Transverse colon (tissue), 4 donors: ENCODE data around the gene S100A2. TPM values are rescaled to one million over a fixed set of nuclear protein-coding genes. Genes with fewer than 3 reads are reported as not detected.

Experiments used
- total RNA-seq, 4 donors: library from RNA; depleted of rRNA; stranded (reverse); fragments of >200 nt; gene quantifications; one replicate each; pipeline ENCODE4 v1.1.0, GENCODE V29; 2016

Gene S100A2
- total RNA-seq, 4 donors from 2014 or later, result 2.2 TPM; not detected in 3

Other genes with a start within 250 kb of the S100A2 start
- not detected for gene PGLYRP4, start 217.0 kb downstream of the S100A2 start, total RNA-seq
- gene S100A9, start 208.0 kb downstream of the S100A2 start, total RNA-seq, result 10 to 100 TPM; 24.0 to 99.0 (median 34.3) TPM
- gene S100A12, start 190.2 kb downstream of the S100A2 start, total RNA-seq, result not detected
- gene S100A8, start 174.8 kb downstream of the S100A2 start, total RNA-seq, result 1 to 10 TPM in 2 of 4 donors, not detected in 2; 1.6 to 7.4 TPM
- gene S100A7A, start 149.3 kb downstream of the S100A2 start, total RNA-seq, result not detected
- gene S100A7, start 105.2 kb downstream of the S100A2 start, total RNA-seq, result not detected
- gene S100A6, start 29.9 kb downstream of the S100A2 start, total RNA-seq, result 100 to 1,000 TPM; 219 to 881 (median 433) TPM
- not detected for gene S100A5, start 24.9 kb downstream of the S100A2 start, total RNA-seq
- 100 to 1,000 TPM in 1 of 4 donors, 10 to 100 TPM in 3; 40.8 to 138 (median 78.6) TPM for gene S100A4, start 20.0 kb downstream of the S100A2 start, total RNA-seq
- under 1 TPM in 1 of 4 donors, not detected in 3; 0.64 TPM for gene S100A3, start 16.6 kb downstream of the S100A2 start, total RNA-seq
- 100 to 1,000 TPM; 181 to 223 (median 196) TPM for gene S100A16, start 47.3 kb upstream of the S100A2 start, total RNA-seq
- 100 to 1,000 TPM; 134 to 514 (median 437) TPM for gene S100A14, start 50.5 kb upstream of the S100A2 start, total RNA-seq
- gene S100A13, start 61.7 kb upstream of the S100A2 start, total RNA-seq, result 10 to 100 TPM; 33.8 to 67.8 (median 45.5) TPM
- gene S100A1, start 62.6 kb upstream of the S100A2 start, total RNA-seq, result 1 to 10 TPM in 2 of 4 donors, not detected in 2; 3.7 to 4.4 TPM
- gene CHTOP, start 68.2 kb upstream of the S100A2 start, total RNA-seq, result 10 to 100 TPM; 35.2 to 86.1 (median 65.2) TPM
- 10 to 100 TPM; 10.5 to 38.4 (median 27.4) TPM for gene SNAPIN, start 92.9 kb upstream of the S100A2 start, total RNA-seq
- 100 to 1,000 TPM in 1 of 4 donors, 10 to 100 TPM in 3; 16.5 to 102 (median 66.5) TPM for gene ILF2, start 105.1 kb upstream of the S100A2 start, total RNA-seq
- gene NPR1, start 112.8 kb upstream of the S100A2 start, total RNA-seq, result 10 to 100 TPM in 3 of 4 donors, 1 to 10 TPM in 1; 9.8 to 25.1 (median 13.4) TPM
- gene INTS3, start 162.2 kb upstream of the S100A2 start, total RNA-seq, result 10 to 100 TPM; 26.1 to 35.6 (median 28.0) TPM
- gene SLC27A3, start 209.6 kb upstream of the S100A2 start, total RNA-seq, result 100 to 1,000 TPM in 1 of 4 donors, 10 to 100 TPM in 3; 15.2 to 159 (median 26.2) TPM